Stimulated activated CD4-positive, alpha-beta T cell treated with anti-CD3 and anti-CD28 coated beads, Interleukin-15, amount 100 ng/mL, for 1 hour (primary cell): ENCODE results near the gene HDAC7.

ENCODE experiments used
- DNase-seq, 2 donors: peaks; one replicate each; pipeline ENCODE4 v3.0.0-alpha.2; 2020; ENCODE audit warnings: low read depth in 1 of 2, low spot score in 1 of 2

The HDAC7 gene

DNA sequence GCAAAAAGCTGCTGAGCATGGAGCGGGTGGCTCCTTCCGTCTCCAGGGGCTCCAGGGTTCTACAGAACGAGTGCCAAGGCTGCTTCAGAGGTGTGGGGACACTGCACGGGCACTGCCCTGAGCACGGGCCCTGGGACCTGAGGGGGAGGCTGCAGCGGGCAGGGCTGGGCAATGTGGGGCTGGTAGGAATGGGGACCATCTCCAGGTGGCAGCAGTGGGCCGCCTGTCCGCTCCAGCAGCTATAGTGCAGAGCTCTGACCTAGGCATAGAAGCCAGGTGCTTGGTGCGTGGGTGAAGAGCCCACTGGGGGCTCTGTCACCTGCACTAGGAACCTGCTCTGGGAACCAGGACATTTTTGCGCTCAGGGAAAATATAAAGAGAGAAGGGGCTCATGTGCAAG is 22.3 kb downstream of the HDAC7 start:
- DNase-seq: no peak

- DNase-seq: no peak
Observed at GRCh38 chr12:47795814-47796411, 23.8 kb downstream of the HDAC7 start.

DNA sequence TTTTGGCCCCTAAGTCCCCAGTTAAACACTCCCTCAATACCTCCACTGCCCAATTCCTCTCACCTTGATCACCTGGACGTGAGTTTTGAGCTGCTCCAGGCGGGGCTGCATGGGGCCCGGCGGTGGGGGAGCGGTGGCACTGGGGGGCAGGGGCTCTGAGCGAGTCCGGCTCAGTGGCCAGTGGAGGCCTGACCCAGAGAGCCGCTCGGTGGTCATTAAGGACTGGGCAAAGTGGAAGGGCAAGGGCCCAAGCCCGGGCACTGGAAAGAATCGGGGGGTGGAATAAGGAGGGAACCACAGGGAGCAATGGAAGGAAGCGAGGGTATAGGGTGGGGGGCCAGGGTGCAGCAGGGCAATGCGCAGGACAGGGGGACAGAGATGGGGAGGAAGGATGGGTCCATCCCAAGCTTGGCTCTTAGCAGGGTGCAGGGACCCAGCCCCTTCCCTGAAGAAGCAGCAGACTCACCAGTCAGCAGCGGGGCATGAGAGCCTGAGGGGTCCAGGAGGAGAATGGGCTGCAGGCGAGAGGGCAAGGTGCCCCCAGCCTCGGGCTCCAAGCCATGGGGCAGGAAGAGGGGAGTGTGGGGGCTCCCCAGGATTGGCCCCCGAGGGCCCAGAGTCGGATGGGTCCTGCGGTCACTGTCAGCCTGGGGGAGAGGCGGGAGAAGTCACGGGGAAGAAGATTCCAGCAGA is 24.4 kb downstream of the HDAC7 start:
- no peak for DNase-seq

DNA sequence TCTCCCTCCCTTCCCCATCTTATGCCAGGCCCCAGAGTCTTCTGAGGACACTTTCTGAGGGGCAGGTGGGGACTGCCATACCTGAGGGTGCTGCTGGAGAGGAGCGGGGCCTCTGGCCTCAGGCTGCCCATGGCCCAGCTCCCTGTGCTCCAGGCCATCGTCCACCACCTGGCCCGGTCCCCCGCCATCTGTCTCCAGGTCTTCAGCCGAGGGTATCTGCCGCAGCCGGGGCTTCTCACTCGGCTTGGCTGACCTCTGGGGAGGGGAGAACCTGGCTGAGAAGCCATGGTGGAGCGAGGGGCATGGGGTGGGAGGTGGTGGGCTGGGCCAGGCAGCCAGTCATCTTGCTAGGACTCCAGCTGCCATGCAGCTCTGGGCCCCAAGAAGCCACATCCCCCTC is 25.0 kb downstream of the HDAC7 start:
- no peak for DNase-seq

DNA sequence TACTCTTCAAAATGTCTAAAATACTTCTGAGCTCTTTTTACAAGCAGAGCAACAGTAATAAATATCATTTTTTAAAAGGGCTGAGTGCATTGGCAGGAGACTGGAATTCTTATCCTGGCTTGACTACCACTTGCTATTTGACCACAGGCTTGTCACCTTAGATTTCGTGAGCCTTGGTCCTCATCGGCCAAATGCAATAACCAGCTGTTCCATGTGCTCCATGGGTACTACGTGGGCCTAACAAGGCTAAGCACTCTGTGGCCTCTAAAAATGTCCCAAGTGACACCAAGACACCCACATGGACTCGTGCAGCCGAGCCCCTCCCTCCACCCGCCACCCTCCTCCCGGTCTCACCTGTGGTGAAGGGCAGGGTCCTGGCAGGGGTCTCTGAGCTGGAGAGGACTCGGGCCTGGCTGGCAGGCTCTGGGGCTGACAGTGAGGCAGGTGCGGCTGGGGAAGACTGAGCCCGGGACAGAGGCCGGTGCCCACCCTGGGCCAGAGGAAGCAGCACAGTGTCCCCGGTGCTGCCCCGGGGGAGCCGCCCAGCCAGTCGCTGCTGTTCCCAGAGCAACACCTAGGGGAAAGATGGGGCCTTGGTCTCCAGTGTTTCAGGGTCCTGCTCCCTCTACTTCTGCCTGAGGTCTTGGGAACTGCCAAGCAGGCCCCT is 26.6 kb downstream of the HDAC7 start:
- no peak for DNase-seq

- DNase-seq: no peak
Observed at GRCh38 chr12:47791874-47792273, 27.8 kb downstream of the HDAC7 start.

DNA sequence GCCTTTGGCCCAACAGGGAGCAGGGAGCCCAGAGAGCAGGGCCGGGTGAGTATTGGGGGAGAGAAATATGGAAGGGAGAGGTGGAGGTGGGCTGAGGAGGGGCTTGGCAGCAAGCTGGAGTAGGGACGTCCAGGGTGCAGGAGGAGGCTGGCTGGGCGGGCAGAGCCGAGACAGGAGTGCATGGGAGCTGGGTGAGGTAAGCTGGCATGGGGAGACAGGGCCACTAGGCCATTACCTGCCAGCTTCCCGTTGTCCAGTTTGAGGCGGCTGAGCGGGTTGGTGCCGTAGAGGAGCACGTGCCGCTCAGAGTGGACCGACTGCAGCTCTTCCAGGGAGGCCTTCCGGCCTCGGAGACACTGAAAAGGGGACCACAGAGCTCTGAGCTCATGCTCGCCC is 28.4 kb downstream of the HDAC7 start:
- no peak for DNase-seq

DNA sequence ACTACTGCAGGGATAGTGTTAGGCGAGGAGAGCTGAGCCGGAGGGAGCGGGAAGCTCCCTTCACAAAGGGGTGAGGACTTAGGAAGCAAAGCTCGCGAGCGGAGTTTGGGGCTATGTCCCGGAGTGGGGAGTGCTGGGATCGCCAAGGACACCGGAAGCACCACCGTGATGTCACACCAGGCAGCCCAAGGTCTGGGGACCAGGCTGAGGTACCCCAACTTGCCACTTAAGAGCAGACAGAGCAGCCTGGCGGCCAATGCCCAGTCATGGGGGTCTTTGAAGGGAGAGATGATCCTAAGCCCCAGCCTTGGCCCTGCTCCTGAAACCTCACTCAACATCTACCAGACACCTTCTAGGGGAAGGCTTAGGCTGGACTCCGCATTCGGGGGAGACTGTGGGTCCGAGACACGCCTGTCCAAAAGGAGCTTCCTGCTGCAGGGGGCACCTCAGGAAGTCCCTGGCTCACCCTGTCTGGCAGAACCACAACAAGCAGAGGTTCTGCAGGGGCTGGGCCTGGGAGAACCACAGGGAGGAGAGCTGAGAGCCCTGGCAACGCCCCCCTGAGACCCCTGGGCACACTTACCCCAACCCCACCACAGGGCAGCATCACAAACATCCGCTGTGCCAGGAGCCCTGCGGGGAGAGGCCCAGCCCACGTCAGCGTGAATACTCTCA is 28.9 kb downstream of the HDAC7 start:
- no peak for DNase-seq

DNA sequence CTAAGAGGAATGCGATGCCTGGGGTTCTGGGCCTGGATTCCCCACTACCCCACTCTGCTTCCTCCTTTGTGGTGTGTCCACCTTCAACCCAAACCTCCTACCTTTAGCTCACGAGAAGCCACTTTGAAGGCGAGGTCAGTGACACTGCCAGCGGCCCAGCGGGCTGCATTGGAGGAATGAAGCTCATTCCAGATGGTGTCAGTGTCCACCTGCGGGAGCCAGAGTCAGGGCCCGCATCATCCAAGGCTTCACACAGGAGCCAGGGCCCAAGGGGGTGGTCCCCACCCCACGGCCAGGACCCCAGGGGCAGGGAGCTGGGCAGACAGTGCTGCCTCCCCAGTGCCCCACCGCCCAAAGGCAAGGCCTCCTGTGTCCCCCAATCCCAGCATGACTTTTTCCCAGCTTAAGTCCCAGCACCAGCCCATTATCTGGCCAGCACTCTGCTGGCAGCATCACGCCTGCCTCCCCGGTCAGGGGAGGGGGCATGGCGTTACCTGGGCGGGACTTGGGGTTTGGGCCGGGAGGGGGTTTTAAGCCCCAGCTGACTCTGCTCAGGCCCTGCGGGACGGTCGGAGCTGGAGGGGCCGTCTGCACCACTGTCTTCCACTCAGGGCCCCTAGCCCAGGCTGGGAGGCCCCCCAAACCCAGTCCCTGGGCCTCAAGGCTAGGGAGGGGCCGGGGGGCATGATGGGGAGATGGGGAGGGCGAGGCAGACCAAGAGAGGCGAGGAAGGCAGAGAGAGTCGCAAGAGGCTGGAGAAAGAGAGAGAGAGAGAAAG is 29.8 kb downstream of the HDAC7 start:
- no peak for DNase-seq

GRCh38 chr12:47789141-47789540 is 30.6 kb downstream of the HDAC7 start:
- no peak for DNase-seq

GRCh38 chr12:47787596-47788319 is 31.9 kb downstream of the HDAC7 start:
- no peak for DNase-seq

DNA sequence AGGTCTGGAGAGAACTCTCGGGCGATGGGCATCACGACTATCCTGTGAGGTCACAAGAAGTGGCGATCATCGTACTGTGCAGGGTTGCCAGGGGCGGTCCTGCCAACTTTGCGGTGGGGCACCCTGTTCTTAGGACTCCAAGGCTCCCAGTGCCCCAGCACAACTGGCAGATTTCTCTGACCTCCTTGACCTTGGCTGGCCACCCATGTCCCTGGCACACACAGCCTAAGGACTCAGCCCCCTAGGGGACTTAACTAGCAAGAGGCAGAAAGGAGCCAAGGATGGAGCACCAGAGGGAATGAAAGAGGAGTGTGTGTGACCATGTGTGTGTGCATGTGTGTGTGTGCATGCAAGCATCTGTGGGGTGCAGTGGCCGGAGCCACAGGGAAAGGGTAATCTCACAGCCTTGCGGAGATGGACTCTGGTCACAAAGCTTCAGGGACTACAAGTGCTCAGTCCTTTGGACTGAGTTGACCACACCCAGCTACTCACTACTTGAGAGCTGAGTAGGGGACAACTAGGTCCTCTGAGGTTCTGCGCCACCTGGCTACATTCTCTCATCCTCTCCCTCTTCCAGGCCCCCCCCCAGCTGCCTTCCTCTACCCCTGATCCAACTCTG is 32.9 kb downstream of the HDAC7 start:
- no peak for DNase-seq

- DNase-seq: no peak
Observed at GRCh38 chr12:47785887-47786661, 33.6 kb downstream of the HDAC7 start.

DNA sequence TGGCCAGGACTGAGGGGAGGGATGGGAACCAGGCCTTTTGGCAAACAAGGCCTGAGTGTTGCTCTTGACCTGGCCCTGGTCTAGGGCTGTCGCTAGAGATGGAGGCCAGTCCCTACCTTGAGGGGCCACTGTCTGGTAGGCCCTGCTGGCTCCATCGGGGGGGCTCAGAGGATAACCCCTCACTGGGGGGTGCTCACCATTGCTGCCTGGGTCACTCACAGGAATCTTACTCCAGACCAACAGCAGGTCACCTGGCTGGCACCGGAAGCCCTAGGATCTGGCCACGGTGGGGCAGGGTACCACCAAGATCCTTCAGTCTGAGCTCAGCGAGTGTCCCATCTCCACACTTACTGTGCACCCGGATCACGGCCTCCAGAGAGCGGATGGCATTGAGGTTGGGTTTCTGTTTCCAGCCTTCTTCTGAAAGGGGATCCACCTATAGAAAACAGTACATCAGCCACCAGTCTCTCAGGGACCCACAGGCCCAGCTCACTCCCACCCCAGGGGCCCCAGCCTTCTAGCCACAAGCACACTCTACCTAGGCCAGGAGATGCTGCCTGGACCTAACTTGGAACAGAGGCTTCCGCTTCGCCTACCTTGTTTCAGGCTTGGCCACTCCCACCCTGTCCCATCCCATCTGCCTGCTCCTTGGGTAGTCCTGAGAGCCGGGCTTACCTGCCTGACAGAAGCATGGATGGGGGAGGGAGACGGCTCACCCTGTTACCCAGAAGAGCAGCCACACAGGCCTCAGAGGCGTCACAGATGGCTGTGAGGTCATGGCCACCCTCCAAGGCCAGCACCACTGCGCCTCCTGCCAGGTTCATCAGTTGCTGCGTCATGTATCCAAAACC is 34.4 kb downstream of the HDAC7 start:
- no peak for DNase-seq

DNA sequence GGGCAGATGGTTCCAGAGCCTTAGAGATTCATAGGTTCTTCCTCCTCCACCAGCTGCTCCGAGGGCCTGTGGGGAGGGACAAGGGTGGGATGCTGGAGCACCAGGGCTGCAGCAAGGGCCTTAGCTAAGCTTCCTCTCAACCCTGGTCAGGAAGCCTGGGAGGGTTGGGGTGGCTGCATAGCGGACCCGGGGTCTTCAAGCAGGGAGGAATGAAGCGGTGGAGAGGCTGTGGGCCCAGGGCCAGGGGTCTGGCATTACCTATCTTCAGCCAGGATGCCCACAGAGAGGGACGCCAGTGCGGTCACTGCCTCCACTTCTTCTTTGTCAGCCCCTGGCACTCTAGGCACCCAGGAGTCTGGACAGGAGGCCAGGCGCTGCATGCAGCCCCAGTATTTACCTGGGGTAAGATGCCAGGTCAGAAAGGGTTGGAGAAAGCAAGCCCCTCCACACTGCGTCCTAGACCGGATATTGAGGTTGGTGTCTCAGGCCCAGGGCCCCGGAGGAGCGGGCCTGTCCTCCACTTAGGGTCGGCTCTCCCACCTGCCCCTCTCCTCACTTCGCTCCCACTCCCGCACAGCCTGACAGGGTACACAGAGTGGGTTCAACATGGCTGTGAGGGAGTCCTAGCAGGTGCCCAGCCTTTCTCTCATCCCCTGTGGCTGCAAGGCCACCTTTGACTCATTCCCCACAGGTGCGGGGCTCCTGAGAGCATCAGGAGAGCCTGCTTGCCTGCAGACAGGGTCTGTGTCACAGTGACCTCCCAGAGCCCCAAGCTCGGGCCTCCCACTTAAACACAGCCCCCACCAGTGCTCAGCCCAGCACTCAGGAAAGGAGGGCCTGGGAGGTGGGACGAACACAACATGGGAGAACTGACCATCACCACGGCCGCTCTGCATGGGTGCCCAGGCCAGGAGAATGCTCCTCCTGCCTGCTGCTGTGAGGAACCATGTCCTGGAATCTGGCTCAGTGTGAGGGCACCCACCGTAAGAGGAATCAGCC is 35.6 kb downstream of the HDAC7 start:
- no peak for DNase-seq

GRCh38 chr12:47783024-47783755 is 36.5 kb downstream of the HDAC7 start:
- DNase-seq: no peak

DNA sequence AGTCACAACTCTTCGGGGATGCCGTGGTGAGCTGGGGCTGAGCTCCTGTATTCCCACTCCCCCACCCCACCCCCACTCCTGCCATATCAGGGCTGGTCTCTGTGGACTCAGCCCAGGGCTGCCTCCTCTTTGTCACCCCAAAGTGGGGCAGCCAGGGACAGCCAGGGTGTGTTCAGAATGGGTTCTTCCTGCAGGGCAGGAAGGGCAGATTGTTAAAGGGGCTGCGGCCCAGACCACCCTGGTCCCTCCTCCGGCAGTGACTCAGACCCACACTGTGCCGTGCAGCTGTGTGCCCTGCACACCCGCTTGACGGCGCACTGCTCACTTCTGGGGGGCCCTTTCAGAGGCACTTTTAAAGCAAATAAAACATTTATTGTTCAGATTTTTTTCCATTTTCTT is 37.3 kb downstream of the HDAC7 start:
- DNase-seq: no peak
